HG03175 (cell line): Measurements from ENCODE around the gene CCDC117.

ENCODE experiments used
- ATAC-seq: cut with Tn5 transposase; IDR thresholded peaks from one replicate; pipeline ENCODE4 v1.9.1; 2021; ENCODE audit warnings: mild to moderate bottlenecking, moderate library complexity; ENCODE audit not compliant: unreplicated experiment

Gene CCDC117

DNA sequence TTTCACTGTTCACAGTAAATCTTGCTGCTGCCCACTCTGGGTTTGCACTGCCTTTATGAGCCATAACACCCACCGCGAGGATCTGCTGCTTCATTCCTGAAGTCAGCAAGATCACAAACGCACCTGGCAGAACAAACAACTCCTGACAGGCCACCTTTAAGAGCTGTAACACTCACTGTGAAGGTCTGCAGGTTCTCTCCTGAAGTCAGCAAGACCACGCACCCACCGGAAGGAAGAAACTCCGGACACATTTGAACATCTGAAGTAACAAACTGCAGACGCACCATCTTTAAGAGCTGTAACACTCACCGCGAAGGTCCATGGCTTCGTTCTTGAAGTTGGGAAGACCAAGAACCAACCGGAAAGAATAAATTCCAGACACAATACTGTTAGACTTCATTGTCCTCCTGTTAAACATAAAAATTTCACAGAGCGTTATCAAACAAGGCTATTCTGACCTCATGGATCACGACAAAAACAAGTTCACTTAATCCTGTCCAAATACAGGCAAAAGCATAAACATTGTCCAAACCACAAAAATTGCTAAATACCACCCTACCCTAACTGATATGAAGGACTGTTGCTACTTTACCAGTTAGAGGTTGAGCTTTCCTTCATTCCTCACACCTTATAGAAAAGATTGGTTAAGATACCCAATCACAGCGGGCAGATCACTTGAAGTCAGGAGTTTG, 3.0 kb upstream of the CCDC117 start:
- no peak for ATAC-seq

DNA sequence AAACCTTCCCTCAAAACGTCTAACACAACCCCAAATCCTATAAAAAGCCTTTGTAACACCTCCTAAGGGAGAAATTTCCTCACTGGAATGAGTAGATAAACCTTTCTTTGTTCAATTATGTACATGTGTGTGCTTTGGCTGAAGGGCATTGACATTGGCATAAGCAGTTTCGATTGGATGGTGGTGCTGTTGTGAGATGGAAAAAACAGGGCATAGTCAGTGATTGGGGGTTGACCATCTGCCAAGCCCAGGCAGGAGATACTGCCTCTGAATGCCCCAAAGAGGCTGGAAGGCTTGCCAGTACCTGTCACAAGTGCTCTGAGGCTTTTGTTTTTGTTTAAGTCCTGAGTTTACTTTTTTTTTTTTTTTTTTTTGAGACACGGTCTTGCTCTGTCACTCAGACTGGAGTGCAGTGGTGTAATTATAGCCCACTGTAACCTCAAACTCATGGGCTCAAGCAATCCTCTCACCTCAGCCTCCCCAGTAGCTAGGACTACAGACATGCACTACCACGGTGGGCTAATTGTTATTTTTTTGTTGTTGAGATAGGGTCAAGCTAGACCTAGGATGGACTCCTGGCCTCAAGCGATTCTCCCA, 1.2 kb upstream of the CCDC117 start:
- no peak for ATAC-seq

DNA sequence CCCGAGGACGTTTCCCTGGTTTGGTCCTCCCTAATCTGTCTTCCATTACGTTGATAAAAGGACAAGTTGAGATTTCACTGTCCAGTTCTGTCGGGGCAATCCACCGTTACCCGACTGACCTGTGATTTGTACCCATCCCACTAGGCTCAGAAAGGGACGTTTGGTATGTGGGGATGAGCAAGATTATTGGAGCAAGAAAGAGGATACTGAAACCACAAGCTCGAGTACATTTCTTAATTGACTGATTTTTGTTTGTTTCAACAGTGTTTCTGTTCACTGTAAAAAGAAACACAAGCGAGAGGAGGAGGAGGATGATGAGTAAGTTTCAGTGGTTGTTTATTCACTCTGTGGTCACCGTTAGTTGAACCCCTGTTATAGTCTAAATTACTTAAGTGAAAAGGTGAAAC, 969 bp downstream of the CCDC117 start:
- ATAC-seq: peak; percentile 19

DNA sequence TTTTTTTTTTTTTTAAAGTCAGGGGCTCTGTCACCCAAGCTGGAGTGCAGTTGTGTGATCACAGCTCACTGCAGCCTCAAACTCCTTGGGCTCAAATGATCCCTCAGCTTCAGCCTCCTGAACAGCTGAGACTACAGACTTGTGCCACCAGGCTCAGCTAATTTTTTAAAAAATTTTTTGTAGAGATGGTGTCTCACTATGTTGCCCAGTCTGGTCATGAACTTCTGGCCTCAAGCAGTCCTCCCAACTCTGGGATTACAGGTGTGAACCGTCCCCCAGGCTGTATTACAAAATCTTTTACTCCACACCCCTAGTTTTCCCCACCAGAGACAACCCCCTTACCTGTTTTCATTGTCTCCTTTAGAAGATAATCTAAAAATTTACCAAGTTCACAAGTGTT, 1.9 kb downstream of the CCDC117 start:
- no peak for ATAC-seq

DNA sequence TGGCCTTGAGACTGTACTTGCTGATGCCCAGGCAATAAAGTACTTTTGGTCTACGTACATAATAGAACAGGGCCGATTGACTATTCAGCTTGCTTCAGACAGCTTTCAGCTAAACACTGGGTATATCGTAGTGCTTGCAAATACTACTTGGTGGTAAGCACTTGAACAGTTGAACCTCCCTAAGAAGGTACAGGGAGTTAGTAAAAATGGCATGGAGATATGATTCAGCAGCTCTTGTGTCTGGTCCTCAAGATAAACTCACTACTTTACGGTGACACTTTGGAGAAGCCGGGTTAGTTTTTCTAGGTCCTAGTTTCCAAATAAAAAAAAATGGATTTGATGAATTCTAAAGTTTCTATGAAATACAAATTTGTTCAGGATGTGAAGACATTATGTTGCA, 7.3 kb downstream of the CCDC117 start:
- no peak for ATAC-seq

DNA sequence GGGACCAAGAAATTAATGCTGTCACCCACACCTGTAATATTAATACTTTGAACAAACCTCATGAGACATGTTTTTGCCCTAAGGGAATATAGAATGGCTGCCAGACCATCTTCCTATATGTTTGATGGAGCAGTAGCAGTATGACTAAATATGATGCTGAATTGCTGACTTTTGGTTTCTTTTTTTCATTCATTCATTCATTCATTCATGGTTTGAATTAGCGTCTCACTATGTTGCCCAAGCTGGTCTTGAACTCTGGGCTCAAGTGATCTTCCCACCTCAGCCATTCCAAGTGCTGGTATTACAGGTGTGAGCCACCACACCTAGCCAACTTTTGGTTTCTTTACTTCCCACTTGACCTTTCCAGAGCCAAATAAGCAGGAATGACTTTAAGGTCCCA, 7.8 kb downstream of the CCDC117 start:
- no peak for ATAC-seq

DNA sequence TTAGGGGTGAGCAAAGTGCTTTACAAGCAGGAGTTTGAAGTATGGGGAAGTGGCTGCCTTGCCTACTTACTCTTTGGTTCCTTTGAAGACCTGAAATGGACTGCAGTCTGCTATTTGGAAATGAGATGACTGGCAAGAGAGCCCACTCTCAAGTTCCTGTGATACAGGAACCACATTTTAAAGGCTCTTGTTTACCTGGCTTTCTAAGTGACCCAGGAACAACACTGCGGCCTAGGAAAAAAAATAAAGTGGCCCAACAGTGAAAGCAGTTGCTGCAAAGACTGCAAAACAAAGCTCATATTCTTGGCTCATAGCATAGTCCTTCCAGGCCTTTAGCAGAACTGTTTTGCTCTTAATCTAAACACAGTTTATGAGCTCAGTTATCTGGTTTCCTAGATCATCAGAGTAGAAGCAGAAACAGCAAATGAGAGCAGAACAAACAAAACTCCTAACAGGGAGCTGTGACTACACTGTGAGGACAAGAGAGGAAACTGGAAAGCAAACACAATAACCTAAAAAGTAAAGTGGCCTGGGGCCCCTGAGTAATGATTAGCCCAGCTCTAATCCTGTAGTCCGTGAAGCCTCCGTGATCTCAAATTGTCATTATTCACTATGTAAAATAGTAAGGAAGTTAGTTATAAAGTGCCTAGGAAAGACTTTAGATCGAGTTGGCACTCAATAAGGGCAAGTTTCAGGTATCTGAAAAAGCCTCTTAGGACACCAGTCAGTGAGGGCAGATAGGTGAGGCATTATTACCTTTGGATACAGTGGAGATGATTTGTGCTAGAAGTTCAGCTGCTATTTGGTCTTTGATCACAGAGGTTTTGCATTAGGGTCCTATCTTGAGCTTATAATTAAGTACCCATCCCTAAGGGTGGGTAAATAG, 11.5 kb downstream of the CCDC117 start:
- no peak for ATAC-seq

DNA sequence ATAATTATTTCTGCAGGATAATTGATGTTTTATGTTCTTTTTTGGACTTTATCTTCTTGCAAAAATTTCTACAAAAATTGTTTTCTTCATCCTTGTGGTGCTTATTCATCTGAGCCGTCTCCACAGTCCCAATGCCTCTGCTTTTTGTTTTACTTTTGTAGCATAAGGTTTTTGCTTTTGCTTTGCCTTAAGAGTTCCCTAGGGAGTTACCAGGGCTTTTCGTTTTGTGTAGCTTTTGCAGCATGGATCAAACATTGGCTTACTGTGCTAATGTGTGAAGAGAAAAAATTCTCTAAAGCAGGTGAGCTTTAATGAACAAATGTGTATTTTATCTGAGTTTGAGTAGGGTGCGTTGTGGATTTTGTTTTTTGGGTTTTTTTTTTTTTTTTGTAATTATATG, 16.1 kb downstream of the CCDC117 start:
- ATAC-seq: no peak

DNA sequence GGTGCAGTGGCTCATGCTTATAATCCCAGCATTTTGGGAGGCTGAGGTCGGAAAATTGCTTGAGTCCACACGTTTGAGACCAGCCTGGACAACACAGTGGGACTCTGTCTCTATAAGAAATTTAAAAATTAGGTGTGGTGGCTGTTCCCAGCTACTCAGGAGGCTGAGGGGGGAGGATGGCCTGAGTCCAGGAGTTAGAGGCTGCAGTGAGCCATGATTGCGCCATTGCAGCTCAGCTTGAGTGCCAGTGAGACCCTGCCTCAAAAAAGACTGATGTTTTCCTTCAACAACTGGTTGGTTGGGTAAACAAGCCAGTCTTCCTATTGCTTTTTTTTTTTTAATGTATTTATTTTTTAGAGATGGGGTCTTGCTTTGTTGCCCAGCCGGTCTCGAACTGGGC, 18.6 kb downstream of the CCDC117 start:
- no peak for ATAC-seq

DNA sequence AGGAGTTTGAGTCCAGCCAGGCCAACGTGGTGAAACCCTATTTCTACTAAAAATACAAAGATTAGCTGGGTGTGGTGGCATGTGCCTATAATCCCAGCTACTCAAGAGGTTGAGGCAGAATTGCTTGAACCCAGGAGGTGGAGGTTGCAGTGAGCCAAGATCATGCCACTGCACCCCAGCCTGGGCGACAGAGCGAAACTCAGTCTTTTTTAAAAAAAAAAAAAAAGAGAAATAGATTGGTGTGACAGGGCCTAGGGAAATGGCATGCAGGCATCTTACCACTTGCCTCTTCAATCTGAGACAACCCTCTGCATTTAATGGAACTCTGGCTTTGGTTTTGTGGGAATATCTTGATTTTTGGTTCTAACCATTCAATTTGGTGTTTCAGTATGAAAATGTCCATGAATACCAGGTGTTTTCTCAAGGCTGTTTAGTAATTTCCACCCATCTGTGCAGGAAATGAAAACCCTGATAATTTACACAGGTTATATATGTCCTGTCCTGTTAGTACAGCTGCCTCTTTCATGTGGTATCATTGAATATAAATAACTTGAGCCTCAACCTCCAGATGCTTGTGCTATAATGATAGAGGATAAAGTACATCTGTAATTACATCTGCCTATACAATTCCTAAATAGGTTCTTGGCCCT, 19.5 kb downstream of the CCDC117 start:
- peak; percentile 61 for ATAC-seq

DNA sequence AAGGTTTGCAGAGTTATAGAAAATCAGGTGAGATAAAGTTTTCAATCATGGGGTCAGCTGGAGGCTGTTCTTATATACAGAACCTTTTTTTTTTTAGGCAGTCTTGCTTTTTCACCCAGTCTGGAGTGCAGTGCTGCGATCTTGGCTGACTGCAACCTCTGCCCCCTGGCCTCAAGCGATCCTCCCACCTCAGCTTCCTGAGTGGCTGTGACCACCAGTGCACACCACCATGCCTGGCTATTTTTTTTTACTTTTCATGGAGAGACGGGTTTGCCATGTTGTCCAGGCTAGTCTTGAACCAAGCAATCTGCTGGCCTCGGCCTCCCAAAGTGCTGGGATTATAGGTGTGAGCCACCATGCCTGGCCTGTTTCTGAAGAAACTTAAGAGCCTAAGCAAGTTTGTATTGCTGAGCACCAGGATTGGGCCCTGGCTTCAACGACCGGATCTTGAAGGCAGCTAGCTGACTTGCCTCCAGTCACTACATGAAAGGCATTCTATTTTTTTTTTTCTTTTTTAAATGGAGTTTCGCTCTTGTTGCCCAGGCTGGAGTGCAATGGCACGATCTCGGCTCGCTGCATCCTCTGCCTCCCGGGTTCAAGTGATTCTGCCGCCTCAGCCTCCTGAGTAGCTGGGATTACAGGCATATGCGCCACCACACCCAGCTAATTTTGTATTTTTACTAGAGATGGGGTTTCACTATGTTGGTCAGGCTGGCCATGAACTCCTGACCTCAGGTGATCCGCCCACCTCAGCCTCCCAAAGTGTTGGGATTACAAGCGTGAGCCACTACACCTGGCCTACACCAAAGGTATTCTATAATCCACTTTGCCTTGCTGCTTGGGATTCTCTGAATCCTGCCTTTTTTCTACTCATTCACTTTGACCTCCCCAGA, 20.2 kb downstream of the CCDC117 start:
- ATAC-seq: peak; percentile 32

DNA sequence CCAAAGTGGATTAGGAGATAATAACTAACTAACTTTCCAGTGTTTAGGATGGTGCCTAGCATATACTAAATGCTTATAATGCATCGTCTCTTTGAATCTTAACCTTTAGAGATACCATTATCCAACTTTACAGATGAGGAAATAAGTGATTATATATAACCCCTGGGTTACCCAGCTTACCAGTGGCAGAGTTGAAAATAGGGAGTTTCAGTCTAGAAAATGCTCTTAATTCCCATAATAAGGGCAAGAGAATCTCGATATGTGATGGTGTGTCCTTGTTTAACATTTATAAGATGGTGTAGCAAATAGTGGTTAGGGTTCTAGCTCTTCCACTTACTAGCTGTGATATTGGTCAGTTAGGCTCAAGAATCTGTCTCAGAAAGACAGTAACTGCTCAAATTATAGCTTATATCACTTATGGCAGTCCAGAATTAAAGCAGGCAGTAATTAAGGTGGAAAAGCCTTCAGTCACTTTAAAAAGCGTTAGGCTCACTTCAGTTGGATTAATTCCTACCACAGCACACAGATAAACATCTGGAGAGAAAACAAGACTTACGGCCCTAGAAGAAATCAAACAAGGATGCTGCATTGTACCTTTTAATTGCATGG, 21.6 kb downstream of the CCDC117 start:
- ATAC-seq: no peak

DNA sequence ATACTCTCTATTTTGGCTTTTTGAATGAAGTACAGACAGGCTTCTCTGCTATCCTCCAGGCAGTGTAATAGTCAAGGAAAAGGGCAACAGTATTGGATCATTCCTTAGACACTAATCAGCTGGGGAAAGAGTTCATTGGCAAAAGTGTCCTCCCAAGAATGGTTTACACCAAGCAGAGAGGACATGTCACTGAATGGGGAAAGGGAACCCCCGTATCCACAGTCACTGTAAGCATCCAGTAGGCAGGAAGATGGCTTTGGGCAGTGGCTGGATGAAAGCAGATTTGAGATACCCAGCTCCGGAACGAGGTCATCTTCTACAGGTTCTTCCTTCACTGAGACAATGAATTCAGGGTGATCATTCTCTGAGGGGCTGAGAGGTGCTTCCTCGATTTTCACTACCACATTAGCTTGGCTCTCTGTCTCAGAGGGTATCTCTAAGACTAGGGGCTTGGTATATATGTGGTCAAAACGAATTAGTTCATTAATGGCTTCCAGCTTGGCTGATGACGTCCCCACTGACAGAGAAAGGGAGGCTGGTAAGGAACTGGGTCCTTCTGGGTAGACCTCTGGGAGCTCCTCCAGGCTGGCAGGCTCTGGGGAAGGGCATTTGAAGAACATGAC, 22.7 kb downstream of the CCDC117 start:
- no peak for ATAC-seq

DNA sequence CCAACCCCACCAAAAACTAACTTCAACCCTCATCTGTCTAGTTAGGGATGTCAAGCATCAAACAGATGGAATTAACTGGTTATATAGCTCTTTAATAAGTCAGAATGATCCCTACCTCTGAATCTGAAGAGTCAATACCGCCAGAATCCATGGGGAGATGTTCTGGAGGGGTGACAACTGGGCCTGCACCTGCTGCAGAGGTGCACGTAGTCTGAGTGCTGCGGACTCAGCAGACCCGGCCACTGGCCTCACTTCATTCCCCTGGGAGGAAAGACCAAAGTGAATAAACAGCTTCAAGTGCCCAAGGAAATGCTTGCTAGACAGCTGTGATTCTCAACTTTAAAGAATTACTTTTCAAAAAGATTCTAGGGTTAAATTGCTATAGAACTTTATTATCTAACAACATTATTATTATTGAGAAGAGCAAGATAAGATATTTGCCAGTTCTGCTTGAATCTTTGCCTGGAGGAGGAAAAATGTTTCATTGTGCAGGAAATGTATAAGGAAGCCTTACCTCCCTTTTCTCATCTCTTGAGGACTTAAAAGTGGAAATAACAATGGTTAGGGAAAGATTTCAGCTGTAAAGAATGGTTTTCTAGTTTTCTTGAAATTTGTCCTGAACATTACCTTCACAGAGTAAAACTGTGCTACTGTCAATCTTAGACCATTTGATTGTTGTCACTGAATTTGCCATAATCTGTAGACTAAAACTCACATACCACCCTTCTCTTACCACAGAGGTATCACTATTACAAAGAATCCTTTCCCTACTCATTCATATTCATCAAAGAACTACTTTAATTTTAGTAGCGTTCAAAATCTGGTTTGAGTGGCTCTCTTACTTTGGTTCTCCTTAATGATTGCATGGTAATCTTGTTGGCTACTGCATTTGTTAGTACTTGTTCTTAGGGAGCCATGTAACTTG, 23.7 kb downstream of the CCDC117 start:
- ATAC-seq: no peak

DNA sequence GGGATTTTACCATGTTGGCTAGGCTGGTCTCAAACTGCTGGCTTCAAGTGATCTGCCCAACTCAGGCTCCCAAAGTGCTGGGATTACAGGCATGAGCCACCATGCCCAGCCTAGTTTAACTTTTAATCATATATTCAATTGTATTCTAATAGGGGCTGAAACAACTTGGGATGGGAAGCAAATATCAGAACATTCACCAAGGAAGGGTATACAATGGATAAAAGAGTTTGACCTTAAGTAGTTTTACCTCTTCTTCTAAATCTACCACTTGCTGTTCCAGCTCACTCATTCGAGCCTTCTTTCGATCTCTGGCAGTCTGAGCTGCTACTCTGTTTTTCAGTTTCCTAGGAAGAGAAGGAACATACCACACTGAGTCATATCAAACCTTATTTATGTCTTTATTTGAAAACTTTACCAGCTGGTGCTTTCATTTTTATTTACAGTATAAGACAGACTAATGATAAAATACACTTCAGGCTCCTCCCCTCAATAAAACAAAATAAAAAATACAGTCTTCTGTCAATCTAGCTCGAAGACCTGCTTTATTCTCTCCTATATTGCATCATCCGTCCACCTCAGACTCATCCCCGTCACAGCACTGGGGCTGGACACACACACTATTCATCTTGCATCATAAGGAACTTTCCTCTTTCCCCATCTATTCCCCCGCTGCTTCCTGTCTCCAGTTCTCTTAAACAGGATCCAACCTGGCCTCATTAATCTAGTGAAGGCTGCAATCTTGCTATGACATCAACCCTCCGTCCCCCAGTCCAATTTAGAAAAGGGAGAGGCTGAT, 26.5 kb downstream of the CCDC117 start:
- ATAC-seq: peak; percentile 26

DNA sequence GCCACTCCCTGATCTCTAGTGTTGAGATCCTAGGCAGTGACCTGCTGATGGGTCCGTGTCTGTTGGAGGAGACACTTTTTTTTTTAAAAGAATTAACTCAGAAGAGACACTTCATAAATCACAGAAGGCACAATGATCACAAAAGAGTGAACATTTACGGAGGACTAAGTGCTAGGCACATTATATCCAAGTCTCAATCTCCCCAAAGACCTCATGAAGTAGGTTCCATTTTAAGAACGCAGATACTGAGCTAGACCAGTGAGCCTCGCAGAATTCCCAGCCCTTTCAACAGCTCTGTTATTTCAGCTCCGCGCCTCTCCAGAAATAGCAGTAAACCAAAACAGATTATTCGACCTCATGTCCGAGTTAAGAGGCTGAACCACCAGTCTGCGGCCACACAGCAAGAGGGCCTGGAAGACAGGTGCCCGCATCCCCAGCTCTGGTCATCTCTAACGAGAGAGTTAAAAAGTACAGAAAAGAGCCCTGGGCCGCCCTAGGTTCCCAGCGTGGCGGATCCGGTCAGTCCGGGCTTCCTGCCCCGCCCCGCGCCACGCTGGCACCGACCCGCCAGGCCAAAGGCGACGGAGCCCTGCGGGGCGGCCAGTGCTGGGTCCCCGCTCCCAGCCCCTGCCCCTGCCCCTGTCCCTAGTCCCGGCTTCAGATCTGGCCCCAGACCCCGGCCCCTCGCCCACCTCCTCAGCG, 27.3 kb downstream of the CCDC117 start:
- ATAC-seq: peak; percentile 23
